Measurements from ENCODE around the gene ADH4. TPM values are rescaled to one million over a fixed set of nuclear protein-coding genes. Genes with fewer than 3 reads are reported as not detected.

ADH4 gene
- total RNA-seq, 1 donor, result not detected

- TF ChIP-seq CTCF (IDR thresholded peaks at IDR 0.05; ENCODE audit: insufficient read depth, low read length), result no peak
- DNase-seq (ENCODE audit: low read depth), result no peak
- no peak overlapping the region for H3K4me3 ChIP-seq (ENCODE audit: low read depth, low read length)
Measured at GRCh38 chr4:99136329-99136728, 7.8 kb downstream of the ADH4 start.

- no peak overlapping the region for H3K4me3 ChIP-seq (ENCODE audit: low read depth, low read length)
- no peak for TF ChIP-seq CTCF (IDR thresholded peaks at IDR 0.05; ENCODE audit: insufficient read depth, low read length)
- no peak for DNase-seq (ENCODE audit: low read depth)
Measured at GRCh38 chr4:99135541-99136162, 8.4 kb downstream of the ADH4 start.

GRCh38 chr4:99134586-99134985 lies 9.5 kb downstream of the ADH4 start:
- no peak for TF ChIP-seq CTCF (IDR thresholded peaks at IDR 0.05; ENCODE audit: insufficient read depth, low read length)
- no peak overlapping the region for H3K4me3 ChIP-seq (ENCODE audit: low read depth, low read length)
- peak; percentile 16 for DNase-seq (ENCODE audit: low read depth)

GRCh38 chr4:99131378-99131777 lies 12.7 kb downstream of the ADH4 start:
- no peak for TF ChIP-seq CTCF (IDR thresholded peaks at IDR 0.05; ENCODE audit: insufficient read depth, low read length)
- no peak for DNase-seq (ENCODE audit: low read depth)
- H3K4me3 ChIP-seq (ENCODE audit: low read depth, low read length), result no peak overlapping the region

- H3K4me3 ChIP-seq (ENCODE audit: low read depth, low read length), result no peak overlapping the region
- no peak for TF ChIP-seq CTCF (IDR thresholded peaks at IDR 0.05; ENCODE audit: insufficient read depth, low read length)
- no peak for DNase-seq (ENCODE audit: low read depth)
Measured at GRCh38 chr4:99126376-99126775, 17.7 kb downstream of the ADH4 start.

- H3K4me3 ChIP-seq (ENCODE audit: low read depth, low read length), result no peak overlapping the region
- no peak for TF ChIP-seq CTCF (IDR thresholded peaks at IDR 0.05; ENCODE audit: insufficient read depth, low read length)
- no peak for DNase-seq (ENCODE audit: low read depth)
Measured at GRCh38 chr4:99121008-99121407, 23.1 kb downstream of the ADH4 start.

- no peak overlapping the region for H3K4me3 ChIP-seq (ENCODE audit: low read depth, low read length)
- TF ChIP-seq CTCF (IDR thresholded peaks at IDR 0.05; ENCODE audit: insufficient read depth, low read length), result no peak
- DNase-seq (ENCODE audit: low read depth), result no peak
Measured at GRCh38 chr4:99120501-99120900, 23.6 kb downstream of the ADH4 start.
